ENCODE results near the gene PSPC1.

PSPC1 gene

DNA sequence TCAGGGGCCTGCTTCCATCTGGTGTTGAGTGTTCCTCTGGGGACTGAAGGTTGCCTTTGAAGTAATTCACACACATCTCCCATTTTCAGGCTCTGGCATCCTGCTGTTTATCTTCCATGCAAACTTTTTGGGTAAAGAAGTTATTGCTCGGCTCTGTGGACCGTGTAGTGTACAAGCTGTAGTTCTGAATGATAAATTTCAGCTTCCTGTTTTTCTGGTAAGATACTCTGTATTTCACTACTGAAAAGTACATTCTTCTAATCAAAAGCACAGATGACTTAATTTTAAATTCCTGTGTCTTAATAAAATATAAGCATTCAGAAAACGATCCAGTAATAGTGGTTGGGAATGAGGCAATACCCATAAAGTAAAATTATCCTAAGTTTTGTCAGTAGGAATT lies 112.6 kb downstream of the PSPC1 start:
- no peak for DNase-seq

DNA sequence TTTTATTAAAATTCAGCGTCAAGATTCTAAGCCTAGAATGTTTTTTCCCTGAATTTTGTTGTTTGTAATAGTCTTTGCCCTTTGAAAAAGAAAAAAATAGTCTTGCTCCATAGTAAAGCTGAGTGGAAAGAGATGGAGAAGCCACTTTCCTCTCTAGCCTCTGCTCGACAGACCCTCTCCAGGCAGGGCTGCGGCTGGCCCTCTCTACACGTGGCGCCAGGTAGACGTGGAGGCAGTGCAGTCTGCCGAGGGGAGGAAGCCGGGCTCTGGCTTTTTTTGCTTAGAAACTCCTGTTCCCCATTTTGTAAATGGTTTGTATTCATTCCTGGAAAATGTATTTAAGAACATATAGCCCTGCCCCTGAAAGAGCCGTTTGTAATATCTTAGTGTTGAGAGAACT lies 114.0 kb downstream of the PSPC1 start:
- DNase-seq = no peak

DNA sequence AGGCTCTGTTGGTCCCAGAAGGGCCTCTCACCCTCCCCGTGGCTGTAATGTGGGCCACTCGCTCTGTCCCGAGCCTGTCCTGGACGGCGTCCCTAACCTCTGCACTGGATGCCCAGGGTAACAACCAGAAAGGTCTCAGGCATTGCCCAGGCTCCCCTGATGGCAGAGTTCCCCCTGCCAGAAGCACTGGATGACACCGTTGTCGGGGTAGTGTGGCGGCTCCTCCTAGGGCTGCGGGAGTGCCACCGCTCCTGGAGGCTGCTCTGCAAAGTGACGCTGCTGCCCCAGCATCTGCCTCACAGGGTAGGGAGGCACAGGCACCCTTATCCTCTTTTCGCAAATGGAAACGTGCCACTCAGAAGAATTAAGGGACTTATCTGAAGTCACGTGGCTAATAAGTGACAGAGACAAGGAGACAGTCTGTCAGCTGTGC lies 117.3 kb downstream of the PSPC1 start:
- DNase-seq = no peak

- DNase-seq = no peak
Observed at GRCh38 chr13:19664481-19665230, 118.1 kb downstream of the PSPC1 start.

- no peak for DNase-seq
Observed at GRCh38 chr13:19663416-19663979, 119.2 kb downstream of the PSPC1 start.

- no peak for DNase-seq
Observed at GRCh38 chr13:19661561-19661960, 121.2 kb downstream of the PSPC1 start.

GRCh38 chr13:19661126-19661525 lies 121.6 kb downstream of the PSPC1 start:
- DNase-seq = no peak

GRCh38 chr13:19658831-19659230 lies 123.9 kb downstream of the PSPC1 start:
- no peak for DNase-seq

GRCh38 chr13:19657872-19658591 lies 124.7 kb downstream of the PSPC1 start:
- DNase-seq = no peak

All from stimulated activated CD4-positive, alpha-beta T cell treated with anti-CD3 and anti-CD28 coated beads, Interleukin-12 subunit alpha, Interleukin-12 subunit beta, amount 100 ng/mL, for 4 hours (primary cell).